NCI-H748 treated with DMSO at 0.1 percent for 48 hours (cell line): ENCODE measurements around the gene NDUFB10.

Source experiments
- DNase-seq: peaks from one replicate; lab custom pipeline; 2025; lab: John Stamatoyannopoulos, UW

NDUFB10 gene

GRCh38 chr16:2002406-2003230 is 43.3 kb downstream of the NDUFB10 start:
- no peak for DNase-seq

- no peak for DNase-seq
These were observed 44.0 kb downstream of the NDUFB10 start for GRCh38 chr16:2003231-2003826.

GRCh38 chr16:2003827-2004641 is 44.7 kb downstream of the NDUFB10 start:
- DNase-seq: peak; percentile 46

GRCh38 chr16:2004795-2005517 is 45.6 kb downstream of the NDUFB10 start:
- DNase-seq: no peak

- DNase-seq: no peak
These were observed 46.3 kb downstream of the NDUFB10 start for GRCh38 chr16:2005646-2006045.

- no peak for DNase-seq
These were observed 47.0 kb downstream of the NDUFB10 start for GRCh38 chr16:2006317-2006716.

- no peak for DNase-seq
These were observed 47.9 kb downstream of the NDUFB10 start for GRCh38 chr16:2007081-2007836.

- DNase-seq: no peak
These were observed 48.7 kb downstream of the NDUFB10 start for GRCh38 chr16:2008009-2008526.

GRCh38 chr16:2008631-2009163 is 49.4 kb downstream of the NDUFB10 start:
- no peak for DNase-seq

- DNase-seq: no peak
These were observed 49.9 kb downstream of the NDUFB10 start for GRCh38 chr16:2009164-2009711.

- DNase-seq: peak; percentile 23
These were observed 50.6 kb downstream of the NDUFB10 start, which contains the start of gene ZNF598 for GRCh38 chr16:2009791-2010510. Gene ZNF598 (minus strand): TSS chr16:2009821.
